Measurements from ENCODE around the gene ZSWIM6.
A peak's percentile ranks its signal among the peaks of the same experiment; 100 is the strongest.

ZSWIM6 gene

GRCh38 chr5:61332851-61333320 lies 828 bp downstream of the ZSWIM6 start:
- peak; percentile 58 for DNase-seq (ENCODE audit: low spot score)

- DNase-seq (ENCODE audit: low spot score): peak; percentile 55
These were observed 1.4 kb downstream of the ZSWIM6 start for GRCh38 chr5:61333321-61333953.

DNA sequence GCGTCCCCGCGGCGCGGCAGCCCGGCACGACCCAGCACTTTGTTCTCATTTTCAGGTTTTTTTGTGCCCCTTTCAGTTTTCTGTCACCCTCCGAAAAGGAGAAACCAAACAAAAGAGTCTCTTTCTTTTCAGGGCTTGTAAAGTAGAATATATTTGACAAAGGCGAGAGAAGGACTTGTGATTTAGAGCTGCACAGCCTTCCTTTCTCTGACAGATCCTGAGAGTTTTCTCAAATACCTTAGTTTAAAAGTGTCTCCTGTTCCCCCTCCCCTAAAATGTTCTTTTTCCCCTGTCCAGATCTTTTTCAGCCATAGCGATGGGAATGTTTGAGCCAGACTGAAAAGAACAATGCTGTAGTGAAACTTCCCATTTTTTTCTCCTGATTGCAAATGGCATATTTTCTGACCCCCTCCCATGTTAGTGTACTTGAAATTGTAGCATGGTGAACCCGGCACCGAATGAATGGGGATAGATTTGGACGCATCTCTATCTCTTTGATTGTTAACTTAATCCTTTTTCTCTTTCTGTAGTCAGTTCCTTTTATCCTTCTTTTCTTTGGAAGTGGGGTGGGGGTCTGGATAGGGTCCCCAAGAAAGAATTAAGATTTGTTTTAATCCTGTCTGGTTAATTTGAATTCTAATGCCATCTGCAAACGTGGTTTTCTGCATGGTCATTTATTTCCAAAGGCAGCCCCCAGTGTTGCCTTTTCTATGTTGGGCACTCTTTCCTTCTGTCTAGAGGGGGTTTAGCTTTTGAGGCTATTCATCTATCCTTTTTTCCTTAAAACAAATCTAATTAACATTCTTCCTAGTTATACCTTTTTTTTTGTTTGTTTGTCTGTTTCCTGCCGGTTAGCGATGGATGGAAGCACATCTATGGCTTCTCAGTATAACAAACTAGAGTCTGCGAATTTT lies 2.2 kb downstream of the ZSWIM6 start:
- no peak for DNase-seq (ENCODE audit: low spot score)

DNA sequence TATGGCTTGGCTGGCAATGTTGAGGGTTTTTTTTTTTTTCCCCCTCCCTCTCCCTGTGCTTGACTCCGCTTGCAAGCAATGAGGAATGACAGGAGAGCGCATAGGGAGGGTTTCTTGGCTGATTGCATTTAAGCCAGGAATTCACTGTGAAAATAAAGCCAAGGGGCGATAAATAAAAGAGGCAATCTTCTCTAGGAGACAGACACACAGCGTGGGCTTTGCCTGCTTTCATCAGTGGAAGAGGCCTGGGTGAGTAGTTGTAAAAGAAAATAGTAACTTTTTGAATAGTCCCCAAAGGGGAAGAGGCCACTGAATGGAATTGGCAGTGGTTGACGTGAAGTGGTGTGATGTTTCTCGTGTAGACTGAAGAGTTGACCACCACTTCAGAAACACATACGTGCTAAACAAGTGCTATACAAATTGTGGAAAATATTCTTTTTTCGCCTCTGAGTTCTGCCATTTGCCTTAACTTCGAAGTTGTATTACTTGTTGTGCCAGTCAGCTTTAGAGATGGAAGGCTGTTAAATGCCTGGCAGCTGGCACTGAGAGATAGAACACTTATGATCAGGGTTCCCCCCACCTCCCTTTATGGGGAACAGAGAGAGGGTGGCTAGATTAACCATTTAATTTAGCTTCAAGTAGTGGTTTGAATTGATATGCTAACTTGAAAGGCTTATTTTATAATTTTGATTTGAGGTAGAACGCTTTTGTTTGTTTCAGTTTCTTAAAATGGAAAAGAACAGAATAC lies 3.0 kb downstream of the ZSWIM6 start:
- no peak for DNase-seq (ENCODE audit: low spot score)

- no peak for DNase-seq (ENCODE audit: low spot score)
These were observed 7.7 kb downstream of the ZSWIM6 start for GRCh38 chr5:61339764-61340163.

GRCh38 chr5:61340775-61341361 lies 8.8 kb downstream of the ZSWIM6 start:
- DNase-seq (ENCODE audit: low spot score): no peak

- no peak for DNase-seq (ENCODE audit: low spot score)
These were observed 10.0 kb downstream of the ZSWIM6 start for GRCh38 chr5:61342071-61342501.

DNA sequence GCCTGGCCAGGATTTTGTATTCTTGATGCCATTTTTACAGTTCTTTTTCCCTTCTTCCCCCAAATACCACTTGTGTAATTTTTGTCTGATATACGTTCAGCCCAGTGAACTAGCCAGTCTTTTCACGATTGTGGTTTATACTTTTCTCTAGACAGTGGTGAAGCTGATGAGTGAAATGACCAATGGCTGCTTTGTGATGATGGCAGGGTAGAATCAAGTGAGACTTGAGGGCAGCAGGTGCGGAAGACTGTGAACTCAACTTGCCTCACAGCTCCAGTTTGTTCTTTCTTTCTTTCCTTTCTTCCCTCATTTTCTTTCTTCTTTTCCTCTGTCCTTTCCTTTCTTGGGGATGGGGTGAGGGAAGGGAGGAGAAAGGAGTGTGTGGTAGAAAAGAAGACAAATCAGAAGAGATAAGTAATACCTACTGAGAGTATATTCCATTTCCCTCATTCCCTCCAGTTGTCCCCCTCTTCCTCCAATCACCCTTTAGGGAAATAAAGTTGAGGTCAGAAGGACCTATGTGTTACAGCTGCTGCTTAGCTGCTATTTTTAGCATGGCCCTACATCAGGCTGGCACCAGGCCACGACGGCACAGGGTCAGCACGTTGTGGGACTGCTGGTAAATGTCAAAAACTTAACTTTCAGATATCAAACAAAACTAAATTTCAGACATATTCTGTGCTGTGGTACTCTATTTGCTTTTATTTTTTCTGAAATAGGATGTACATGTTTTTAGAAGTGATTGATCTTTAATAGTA lies 12.3 kb downstream of the ZSWIM6 start:
- no peak for DNase-seq (ENCODE audit: low spot score)

DNA sequence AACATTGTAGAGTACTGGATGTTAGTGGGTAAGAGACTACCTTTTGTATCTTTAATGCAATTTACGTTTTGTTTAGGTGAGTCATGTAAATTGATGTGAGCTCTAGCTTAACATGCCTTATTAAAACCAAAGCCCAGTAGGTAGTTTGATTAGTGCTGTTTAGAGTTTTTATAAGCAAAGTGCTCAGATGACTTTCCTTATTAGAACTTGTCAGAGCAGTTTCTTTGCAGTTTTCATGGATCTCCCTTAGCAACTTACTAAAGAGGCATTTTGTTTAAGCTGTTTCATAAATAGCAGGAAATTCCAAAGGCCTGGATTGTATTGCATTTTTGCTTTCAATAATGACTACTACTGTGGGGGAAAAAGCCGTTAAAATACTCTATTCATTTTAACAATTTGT lies 14.5 kb downstream of the ZSWIM6 start:
- no peak for DNase-seq (ENCODE audit: low spot score)

- no peak for DNase-seq (ENCODE audit: low spot score)
These were observed 15.0 kb downstream of the ZSWIM6 start for GRCh38 chr5:61347080-61347479.

DNA sequence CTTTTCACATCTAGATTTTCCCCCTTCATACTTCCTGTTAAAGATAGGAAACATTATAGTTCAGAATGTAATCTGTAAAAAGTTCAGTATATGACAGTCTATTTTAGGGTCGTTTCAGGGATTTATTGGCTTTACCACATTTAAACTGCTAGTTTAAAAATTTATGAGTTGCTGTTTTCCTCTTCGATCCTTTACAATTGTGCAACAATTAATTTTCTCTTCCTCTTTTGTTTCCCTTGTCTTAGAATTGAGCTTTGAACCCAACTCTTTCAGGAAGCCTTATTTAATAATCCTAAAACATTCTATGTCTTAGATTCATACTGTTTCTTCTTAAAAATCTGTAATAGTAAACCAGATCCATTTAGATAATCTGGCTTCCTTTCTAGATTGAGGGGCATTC lies 16.4 kb downstream of the ZSWIM6 start:
- no peak for DNase-seq (ENCODE audit: low spot score)

DNA sequence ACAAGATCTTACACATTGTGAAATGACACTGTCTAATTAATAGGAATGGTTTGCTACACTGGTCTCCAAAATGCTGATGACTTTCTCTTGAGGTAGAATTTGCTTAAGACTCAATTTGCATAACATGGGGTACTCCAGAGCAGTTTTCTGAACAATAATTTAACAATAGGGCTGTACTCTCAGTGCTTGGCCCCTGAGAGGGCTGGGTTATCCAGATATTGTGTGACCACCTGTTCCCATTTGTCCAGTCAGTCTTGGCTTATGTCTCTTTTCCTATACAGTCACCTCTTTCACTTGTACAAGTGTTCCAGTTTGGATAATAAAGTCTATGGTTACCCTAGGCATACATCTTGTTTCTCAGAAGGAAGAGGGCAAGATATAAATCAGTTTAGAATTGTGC lies 17.9 kb downstream of the ZSWIM6 start:
- DNase-seq (ENCODE audit: low spot score): no peak

DNA sequence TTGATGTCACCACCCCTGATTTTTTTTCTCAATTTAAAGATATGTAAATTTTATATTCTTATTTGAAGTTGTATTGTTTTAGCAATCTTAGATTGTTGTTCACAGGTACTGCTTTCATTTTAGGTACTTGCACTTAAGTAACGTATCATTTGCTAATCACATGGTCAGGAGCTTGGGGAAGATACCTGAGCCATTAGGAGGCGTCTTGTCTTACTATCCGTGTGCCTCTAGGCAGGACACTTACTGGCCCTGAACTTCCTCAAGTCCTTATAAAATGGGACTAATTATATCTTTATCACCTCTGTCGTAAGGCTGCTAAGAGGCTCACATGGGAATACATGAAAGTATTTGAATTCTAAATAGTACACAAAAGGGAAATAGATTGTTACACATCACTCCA lies 18.5 kb downstream of the ZSWIM6 start:
- DNase-seq (ENCODE audit: low spot score): no peak

DNA sequence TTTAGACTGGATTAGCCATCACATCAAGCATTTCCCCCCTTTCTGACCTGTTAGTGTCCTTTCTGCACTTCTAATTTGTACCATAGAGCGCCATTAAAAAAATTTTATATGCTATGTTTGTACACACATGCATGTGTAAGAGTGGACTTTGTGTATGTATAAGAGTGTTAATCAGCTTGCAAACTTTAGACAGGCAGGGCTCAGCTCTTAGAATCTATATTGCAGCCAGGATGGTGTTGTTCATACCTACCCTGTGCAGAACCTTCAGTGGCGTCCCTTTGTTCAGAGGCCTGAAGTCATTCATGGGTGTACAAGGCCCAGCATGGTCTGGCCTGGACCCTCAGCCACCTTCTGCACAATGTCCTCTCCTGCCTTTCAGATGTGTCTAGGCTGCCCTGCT lies 19.7 kb downstream of the ZSWIM6 start:
- DNase-seq (ENCODE audit: low spot score): no peak

GRCh38 chr5:61352180-61352579 lies 20.1 kb downstream of the ZSWIM6 start:
- DNase-seq (ENCODE audit: low spot score): no peak

- DNase-seq (ENCODE audit: low spot score): no peak
These were observed 20.6 kb downstream of the ZSWIM6 start for GRCh38 chr5:61352612-61353156.

DNA sequence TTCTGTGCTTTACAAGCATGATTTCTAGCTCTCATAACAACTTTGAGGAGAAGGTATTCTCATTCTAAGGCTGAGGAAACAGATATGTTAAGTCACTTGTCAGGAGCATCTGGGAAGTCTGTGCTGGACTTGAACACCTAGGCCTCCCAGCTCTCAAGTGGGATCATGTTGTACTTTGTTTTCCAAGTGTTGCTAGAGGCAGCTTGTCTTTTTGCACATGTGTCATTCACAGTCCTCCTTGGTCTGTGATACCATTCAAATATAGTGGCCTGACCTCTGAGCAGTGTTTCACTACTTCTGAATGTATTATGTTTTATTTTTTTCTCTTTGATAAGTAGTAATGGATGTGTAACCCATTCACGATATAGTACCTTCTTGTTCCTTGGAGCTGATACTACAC lies 21.2 kb downstream of the ZSWIM6 start:
- no peak for DNase-seq (ENCODE audit: low spot score)

DNA sequence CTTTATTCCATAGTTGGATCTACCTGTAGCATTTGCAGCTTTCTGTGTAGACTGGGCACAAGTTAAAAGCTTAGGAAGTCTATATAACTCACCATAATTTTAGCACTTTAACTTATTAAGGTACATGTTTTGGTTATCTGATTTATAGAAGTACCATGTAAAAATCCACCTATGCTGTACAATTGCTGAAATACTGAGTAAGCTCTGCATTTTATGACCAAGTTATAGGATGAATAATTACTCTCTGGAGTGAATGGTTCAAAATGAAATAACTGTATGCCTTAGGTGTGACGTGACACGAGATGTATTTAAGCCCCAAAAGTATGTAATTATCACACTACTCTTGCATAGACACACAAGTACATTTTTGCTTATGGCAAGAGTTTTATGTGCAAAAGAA lies 22.1 kb downstream of the ZSWIM6 start:
- no peak for DNase-seq (ENCODE audit: low spot score)

DNA sequence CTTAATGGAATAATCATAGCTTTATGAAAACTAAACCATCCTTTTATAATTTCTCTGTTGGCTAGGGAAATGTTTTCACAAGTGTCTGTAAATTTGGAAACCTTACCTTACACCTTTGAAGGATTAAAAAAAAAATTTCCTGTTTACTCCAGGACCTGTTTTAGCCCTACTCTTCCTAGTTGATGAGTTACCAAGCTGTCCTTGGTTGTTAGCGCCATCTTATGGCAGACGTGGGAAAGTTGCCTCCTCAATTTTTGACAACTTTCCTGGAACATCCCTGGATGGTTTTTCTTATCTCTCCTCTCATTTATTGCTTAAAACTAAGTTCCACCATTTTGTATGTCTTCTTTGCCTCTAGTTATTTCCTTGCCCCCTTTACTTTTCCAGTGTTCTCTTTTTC lies 25.7 kb downstream of the ZSWIM6 start:
- DNase-seq (ENCODE audit: low spot score): no peak

GRCh38 chr5:61362796-61363368 lies 30.8 kb downstream of the ZSWIM6 start:
- DNase-seq (ENCODE audit: low spot score): peak; percentile 42

All from D341Med (cell line).